Measurements from ENCODE around the gene CCL17.
"Not testable (repeated sequence)": the region's sequence is repeated elsewhere in the genome, so short reads cannot be mapped to it uniquely, and the experiment has no call there.

CCL17 gene

GRCh38 chr16:57396786-57397185 lies 7.8 kb upstream of the CCL17 start:
- DNase-seq (ENCODE audit: low spot score) = no peak

- not testable (repeated sequence) for DNase-seq (ENCODE audit: low spot score)
These were observed 7.1 kb upstream of the CCL17 start for GRCh38 chr16:57397493-57397892.

GRCh38 chr16:57401943-57402640 lies 2.5 kb upstream of the CCL17 start:
- no peak for DNase-seq (ENCODE audit: low spot score)

- DNase-seq (ENCODE audit: low spot score) = no peak
These were observed 530 bp downstream of the CCL17 start for GRCh38 chr16:57405097-57405496.

GRCh38 chr16:57406881-57407280 lies 2.3 kb downstream of the CCL17 start:
- no peak for DNase-seq (ENCODE audit: low spot score)

GRCh38 chr16:57407521-57408353 lies 3.2 kb downstream of the CCL17 start:
- DNase-seq (ENCODE audit: low spot score) = no peak

- DNase-seq (ENCODE audit: low spot score) = no peak
These were observed 4.5 kb downstream of the CCL17 start for GRCh38 chr16:57409065-57409464.

GRCh38 chr16:57409870-57410587 lies 5.5 kb downstream of the CCL17 start:
- DNase-seq (ENCODE audit: low spot score) = no peak

GRCh38 chr16:57411362-57411976 lies 6.9 kb downstream of the CCL17 start:
- no peak for DNase-seq (ENCODE audit: low spot score)

GRCh38 chr16:57412584-57412983 lies 8.0 kb downstream of the CCL17 start:
- DNase-seq (ENCODE audit: low spot score) = no peak

GRCh38 chr16:57413301-57413730 lies 8.7 kb downstream of the CCL17 start:
- peak; percentile 83 for DNase-seq (ENCODE audit: low spot score)

GRCh38 chr16:57413733-57414132 lies 9.2 kb downstream of the CCL17 start:
- DNase-seq (ENCODE audit: low spot score) = no peak

- no peak for DNase-seq (ENCODE audit: low spot score)
These were observed 11.5 kb downstream of the CCL17 start for GRCh38 chr16:57416084-57416483.

- DNase-seq (ENCODE audit: low spot score) = no peak
These were observed 14.9 kb downstream of the CCL17 start for GRCh38 chr16:57419506-57419905.

- DNase-seq (ENCODE audit: low spot score) = peak; percentile 53
These were observed 17.7 kb downstream of the CCL17 start for GRCh38 chr16:57422026-57422944.

GRCh38 chr16:57423152-57423551 lies 18.6 kb downstream of the CCL17 start:
- no peak for DNase-seq (ENCODE audit: low spot score)

GRCh38 chr16:57424583-57424982 lies 20.0 kb downstream of the CCL17 start:
- DNase-seq (ENCODE audit: low spot score) = no peak

- DNase-seq (ENCODE audit: low spot score) = no peak
These were observed 21.8 kb downstream of the CCL17 start for GRCh38 chr16:57426356-57426755.

- DNase-seq (ENCODE audit: low spot score) = no peak
These were observed 22.7 kb downstream of the CCL17 start for GRCh38 chr16:57427307-57427706.

- no peak for DNase-seq (ENCODE audit: low spot score)
These were observed 23.3 kb downstream of the CCL17 start for GRCh38 chr16:57427824-57428223.

- no peak for DNase-seq (ENCODE audit: low spot score)
These were observed 26.4 kb downstream of the CCL17 start for GRCh38 chr16:57430955-57431354.
